SJSA1 (cell line): ENCODE measurements around the gene KLC1. TPM values are rescaled to one million over a fixed set of nuclear protein-coding genes. Genes with fewer than 3 reads are reported as not detected.
"Not testable (repeated sequence)": the region's sequence is repeated elsewhere in the genome, so short reads cannot be mapped to it uniquely, and the experiment has no call there.

ENCODE experiments used
- DNase-seq, 2 experiments: peaks; one replicate each; pipeline ENCODE4 v3.0.0-alpha.2; 2015 to 2020; ENCODE audit warnings: low spot score in 2 of 2, low read depth in 1 of 2
- H3K27ac ChIP-seq: fragments of 250-450 bp; sonication (Bioruptor Pico); 2 replicates; pipeline ENCODE4 v1.5.1; 2020; ENCODE audit warnings: mild to moderate bottlenecking, moderate library complexity
- H3K27me3 ChIP-seq: fragments of 250-450 bp; sonication (Bioruptor Pico); replicated peaks from 2 replicates; pipeline ENCODE4 v1.5.1; 2020; ENCODE audit warnings: mild to moderate bottlenecking, moderate library complexity
- H3K36me3 ChIP-seq: fragments of 250-450 bp; sonication (Bioruptor Pico); 2 replicates; pipeline ENCODE4 v1.5.1; 2020; ENCODE audit warnings: mild to moderate bottlenecking
- H3K4me1 ChIP-seq: fragments of 250-450 bp; sonication (Bioruptor Pico); replicated peaks from 2 replicates; pipeline ENCODE4 v1.6.1; 2021; ENCODE audit warnings: mild to moderate bottlenecking
- H3K4me3 ChIP-seq: fragments of 250-450 bp; sonication (Bioruptor Pico); 2 replicates; pipeline ENCODE4 v1.5.1; 2020; ENCODE audit warnings: mild to moderate bottlenecking
- H3K9me3 ChIP-seq: fragments of 250-450 bp; sonication (Bioruptor Pico); replicated peaks from 2 replicates; pipeline ENCODE4 v1.5.1; 2020; ENCODE audit warnings: mild to moderate bottlenecking
- total RNA-seq: library from RNA; depleted of rRNA; stranded (reverse); fragments of >200 nt; shearing (Covaris generic); gene quantifications from 2 replicates; pipeline ENCODE4 v1.2.3, GENCODE V29; 2014

Gene KLC1
- total RNA-seq, 1 experiment from 2014 or later, result 196 TPM

DNA sequence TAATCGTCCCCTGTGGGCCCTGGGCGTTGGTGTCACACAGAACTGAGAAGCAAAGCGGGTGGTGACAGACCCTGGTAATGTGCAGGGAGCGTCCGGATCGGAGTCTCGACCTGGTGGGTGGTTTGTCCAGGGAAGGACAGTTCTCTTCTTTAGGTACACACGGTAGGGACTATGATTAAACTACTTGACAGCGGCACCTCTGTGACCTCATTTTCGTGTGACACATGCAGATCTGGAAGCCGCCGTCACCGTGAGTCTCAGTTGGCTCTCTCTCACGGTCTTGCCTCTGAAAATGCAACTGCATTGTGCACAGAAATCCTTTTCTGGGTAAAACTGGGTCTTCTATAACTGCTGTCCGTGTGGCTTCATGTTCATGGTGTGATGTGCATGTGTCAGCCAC lies 54.1 kb downstream of the KLC1 start:
- no peaks in the 10 kb centered on the region for H3K4me1 ChIP-seq
- no peaks in the 10 kb centered on the region for H3K27me3 ChIP-seq
- DNase-seq, result no peak
- H3K36me3 ChIP-seq, result peaks cover 92% of the 10 kb centered on the region
- H3K4me3 ChIP-seq, result no peak overlapping the region
- no peak overlapping the region for H3K27ac ChIP-seq
- no peaks in the 10 kb centered on the region for H3K9me3 ChIP-seq

DNA sequence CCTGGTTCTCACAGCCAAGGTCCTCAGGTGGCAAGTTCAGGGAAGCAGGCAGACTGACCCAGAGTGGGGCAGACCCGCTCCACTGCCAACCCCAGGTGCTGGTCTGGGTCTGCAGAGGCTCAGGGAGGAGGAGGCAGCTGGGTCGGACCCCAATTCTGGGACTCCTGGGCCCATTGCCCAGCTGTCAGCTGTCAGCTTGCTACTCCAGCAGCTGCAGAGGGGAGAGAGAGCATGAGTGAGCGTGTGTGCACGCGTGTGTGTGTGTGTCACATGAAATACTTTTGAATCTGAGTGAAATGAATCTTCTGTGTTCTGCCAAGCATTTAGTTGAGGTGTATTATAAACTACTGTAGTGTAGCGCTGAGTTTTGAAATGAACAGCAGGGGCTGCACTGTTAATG lies 55.5 kb downstream of the KLC1 start:
- H3K36me3 ChIP-seq, result peaks cover 94% of the 10 kb centered on the region
- no peak for DNase-seq
- no peaks in the 10 kb centered on the region for H3K9me3 ChIP-seq
- H3K4me1 ChIP-seq, result no peaks in the 10 kb centered on the region
- H3K4me3 ChIP-seq, result no peak overlapping the region
- no peak overlapping the region for H3K27ac ChIP-seq
- H3K27me3 ChIP-seq, result no peaks in the 10 kb centered on the region

DNA sequence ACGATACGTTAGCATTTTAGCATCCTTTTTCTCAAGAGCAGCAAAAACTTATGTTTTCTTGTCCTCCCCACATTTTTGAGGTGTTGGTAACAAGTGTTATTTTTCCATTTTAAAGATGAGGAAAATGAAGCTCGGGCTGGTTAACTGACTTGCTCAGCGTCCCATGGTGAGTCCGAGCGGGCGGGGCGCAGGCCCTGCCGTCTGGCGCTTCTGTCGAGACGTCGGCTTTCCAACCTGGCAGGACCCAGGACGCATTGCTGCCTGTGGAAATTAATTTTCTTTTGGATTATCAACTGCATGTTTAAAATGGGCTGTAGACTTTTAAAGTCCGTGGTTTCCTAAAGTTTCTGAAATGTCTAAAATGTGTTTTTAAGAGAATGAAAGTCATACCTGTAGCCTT lies 55.9 kb downstream of the KLC1 start:
- Histone ChIP-seq H3K36me3 (peaks cover 94% of the 10 kb centered on the region), H3K4me1 (no peaks in the 10 kb centered on the region), H3K9me3 (no peaks in the 10 kb centered on the region), H3K27ac (no peak overlapping the region), H3K27me3 (no peaks in the 10 kb centered on the region), H3K4me3 (no peak overlapping the region)
- DNase-seq, result no peak

DNA sequence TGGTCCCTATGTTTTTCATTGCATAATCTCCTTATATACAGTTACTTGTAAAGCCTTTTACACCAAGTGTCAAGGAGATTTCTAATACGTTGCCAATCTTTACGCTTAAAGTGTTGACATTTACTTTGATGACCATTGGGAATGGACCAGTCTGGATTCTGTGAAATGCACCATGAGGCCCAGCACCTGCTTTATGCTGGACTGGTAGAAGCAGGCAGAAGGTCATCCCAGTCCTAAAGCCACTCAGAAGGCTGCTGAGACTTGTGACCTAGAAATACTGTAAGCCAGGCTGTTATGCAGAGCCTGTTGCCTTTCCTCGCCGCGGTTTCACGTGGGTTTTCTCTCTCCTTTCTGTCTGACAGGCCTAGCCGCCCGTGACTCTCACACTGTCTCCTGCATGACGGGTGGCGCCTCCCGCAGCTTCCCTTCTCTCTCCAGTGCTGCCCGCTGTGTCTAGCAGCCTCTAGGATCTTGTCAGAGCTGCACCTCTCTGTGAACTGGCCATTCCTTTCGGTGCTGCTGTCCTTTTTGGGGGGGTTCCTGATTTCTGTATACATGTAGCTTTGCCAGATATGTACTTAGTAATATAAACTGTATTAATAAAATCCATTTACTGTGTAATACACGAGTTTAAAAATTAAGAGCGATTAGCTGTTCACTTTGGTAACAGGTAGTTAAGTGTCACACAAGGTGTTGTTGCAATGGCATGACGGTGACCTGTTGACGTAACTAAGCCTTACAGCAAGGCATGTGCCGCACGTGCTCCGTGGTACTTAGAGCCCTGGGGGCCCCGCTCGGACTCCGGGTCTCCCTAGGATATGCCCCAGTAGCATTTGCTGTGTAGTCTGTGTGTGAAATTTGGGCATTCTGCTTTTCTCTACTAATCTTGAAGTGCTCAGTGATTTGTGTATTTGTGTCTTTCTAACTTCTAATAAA lies 56.5 kb downstream of the KLC1 start:
- no peak overlapping the region for H3K27ac ChIP-seq
- no peak for DNase-seq
- no peak overlapping the region for H3K4me3 ChIP-seq
- no peaks in the 10 kb centered on the region for H3K4me1 ChIP-seq
- no peaks in the 10 kb centered on the region for H3K9me3 ChIP-seq
- H3K36me3 ChIP-seq, result peaks cover 94% of the 10 kb centered on the region
- H3K27me3 ChIP-seq, result no peaks in the 10 kb centered on the region

DNA sequence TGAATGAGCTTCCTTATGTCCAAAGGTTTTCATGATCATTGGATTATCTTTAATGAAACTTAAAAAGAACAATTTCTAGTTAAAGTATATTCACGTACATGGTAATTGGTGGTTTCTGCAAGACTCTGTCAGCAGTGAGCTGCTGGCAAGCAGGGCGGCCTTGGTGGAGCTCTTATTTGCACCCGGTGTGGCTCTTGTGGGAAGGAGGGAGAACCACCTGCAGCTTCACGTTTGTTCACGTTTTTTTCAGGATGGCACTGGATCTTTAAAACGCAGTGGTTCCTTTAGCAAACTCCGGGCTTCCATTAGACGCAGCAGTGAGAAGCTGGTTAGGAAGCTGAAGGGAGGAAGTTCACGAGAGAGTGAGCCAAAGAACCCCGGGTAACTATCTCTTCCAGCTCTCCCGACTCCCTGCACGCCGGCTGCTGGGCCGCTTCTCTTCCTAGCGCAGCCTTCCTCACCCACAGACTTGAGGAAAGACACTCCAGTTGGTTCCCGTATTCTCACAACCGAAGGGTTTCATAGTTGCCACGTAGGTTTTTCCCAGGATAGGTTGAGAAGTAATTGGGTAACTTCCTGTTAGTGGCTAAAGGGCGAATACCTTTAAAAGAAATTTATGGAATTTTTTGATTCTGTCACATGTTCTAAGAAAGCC lies 57.9 kb downstream of the KLC1 start:
- Histone ChIP-seq H3K4me1 (no peaks in the 10 kb centered on the region), H3K9me3 (no peaks in the 10 kb centered on the region), H3K27me3 (no peaks in the 10 kb centered on the region), H3K4me3 (no peak overlapping the region), H3K27ac (no peak overlapping the region), H3K36me3 (peaks cover 87% of the 10 kb centered on the region)
- DNase-seq, result no peak

DNA sequence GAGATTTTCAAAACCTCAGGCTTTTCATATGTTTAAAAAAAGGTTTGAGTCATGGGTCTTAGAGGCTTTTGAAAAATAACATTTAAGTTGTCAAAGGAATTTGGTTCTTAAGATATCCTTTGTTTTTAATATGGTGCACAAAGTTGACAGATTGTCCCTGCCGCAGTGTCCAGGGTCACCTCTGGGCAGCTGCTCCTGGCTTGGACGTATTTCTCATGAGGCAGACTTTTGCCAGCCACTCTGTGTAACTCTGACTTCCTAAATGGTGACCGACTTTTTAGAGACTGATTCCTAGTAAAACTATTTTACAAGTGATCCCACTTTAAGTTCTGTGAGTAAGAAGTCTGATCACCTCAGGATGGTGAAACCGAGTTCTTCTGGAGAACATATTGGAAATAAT lies 58.7 kb downstream of the KLC1 start:
- no peaks in the 10 kb centered on the region for H3K27me3 ChIP-seq
- no peak for DNase-seq
- peaks cover 91% of the 10 kb centered on the region for H3K36me3 ChIP-seq
- H3K4me1 ChIP-seq, result no peaks in the 10 kb centered on the region
- no peak overlapping the region for H3K4me3 ChIP-seq
- no peak overlapping the region for H3K27ac ChIP-seq
- no peaks in the 10 kb centered on the region for H3K9me3 ChIP-seq

DNA sequence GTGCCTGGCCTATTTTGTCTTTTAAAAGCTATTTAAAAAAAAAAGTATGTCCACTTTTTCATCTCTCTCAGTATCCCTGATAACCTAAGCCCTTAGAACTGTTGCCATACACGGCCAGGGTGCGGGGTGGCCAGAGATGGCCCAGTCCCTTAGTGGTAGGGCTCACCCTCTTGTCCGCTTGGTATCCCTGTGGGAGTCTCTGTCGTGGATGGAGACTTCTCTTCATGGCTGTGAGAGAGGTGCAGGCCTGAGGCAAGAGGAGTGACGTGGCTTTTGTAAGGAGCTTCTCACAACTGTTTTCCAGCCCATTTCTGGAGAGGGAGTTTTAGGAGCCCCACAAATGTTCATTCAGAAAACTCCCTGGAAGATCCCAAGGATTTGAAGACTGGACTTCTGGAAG lies 59.4 kb downstream of the KLC1 start:
- no peak overlapping the region for H3K4me3 ChIP-seq
- no peak for DNase-seq
- H3K27ac ChIP-seq, result no peak overlapping the region
- H3K4me1 ChIP-seq, result no peaks in the 10 kb centered on the region
- peaks cover 91% of the 10 kb centered on the region for H3K36me3 ChIP-seq
- no peaks in the 10 kb centered on the region for H3K9me3 ChIP-seq
- H3K27me3 ChIP-seq, result no peaks in the 10 kb centered on the region

DNA sequence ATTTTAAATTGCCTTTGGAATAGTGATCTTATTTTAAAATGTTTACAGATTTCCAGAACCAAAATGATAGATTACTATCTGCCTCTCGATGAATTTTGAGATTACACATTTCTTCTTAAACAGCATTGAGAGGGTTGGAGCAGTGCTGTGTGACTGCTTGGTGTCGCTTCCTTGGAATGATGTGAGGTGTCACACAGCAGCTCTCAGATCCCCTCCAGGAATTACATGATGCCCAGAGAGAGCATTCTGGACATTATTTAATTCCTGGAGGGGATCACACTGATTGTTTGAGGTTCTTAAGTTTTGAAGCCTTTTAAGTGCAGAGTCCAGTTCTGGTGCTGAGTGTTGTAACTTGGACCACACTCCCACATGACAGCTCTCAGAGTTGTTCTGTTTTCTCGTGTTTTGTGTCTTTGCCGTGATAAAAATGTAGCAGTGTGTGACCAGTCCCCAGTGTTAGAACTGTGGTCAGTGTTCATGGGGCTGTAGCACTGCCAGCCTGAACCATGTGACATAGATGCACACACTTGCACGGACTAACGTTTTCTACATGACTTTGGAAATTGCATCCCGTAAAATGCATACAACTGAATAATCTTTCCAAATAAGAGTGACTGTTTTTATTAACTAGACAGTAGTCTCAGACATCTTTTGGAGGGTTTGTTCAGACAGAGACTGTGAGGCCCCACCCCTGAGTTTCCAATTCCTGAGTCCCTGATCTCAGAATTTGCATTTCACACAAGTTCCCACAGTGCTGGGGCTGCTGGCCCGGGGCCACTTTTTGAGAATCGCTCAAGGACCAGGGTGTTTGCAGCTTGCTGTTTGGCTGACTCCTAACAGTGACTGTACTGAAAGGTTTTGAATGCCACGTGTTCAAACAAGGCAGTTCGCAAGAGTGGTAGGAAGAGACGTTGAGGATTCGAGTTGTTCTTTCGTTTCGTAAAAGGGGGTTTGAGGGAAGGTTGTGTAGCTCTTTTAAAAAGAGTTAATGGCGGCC lies 60.2 kb downstream of the KLC1 start:
- H3K4me3 ChIP-seq, result no peak overlapping the region
- H3K27me3 ChIP-seq, result no peaks in the 10 kb centered on the region
- peaks cover 91% of the 10 kb centered on the region for H3K36me3 ChIP-seq
- no peak for DNase-seq
- no peaks in the 10 kb centered on the region for H3K4me1 ChIP-seq
- H3K27ac ChIP-seq, result no peak overlapping the region
- no peaks in the 10 kb centered on the region for H3K9me3 ChIP-seq

DNA sequence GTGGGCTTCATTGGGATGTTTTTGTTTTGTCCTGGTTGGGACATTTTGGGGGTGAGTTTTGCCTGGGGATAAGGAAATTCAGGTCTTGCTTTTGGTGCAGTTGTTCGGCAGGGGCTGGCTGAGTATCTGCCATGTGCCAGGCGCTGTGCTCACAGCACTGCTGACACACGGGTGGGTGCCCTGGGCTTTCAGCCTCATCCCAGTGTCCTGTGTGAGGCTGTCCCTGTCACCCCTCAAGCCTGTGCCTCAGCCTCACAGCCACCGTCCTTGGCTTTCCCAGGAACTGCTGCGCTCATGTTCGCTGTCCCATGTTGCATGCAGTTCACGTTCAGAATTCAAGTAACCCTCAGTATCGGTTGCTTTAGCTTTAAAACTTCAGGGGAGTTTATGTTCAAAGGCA lies 61.3 kb downstream of the KLC1 start:
- H3K4me3 ChIP-seq, result no peak overlapping the region
- H3K27me3 ChIP-seq, result no peaks in the 10 kb centered on the region
- H3K36me3 ChIP-seq, result peaks cover 87% of the 10 kb centered on the region
- no peak for DNase-seq
- no peaks in the 10 kb centered on the region for H3K9me3 ChIP-seq
- no peaks in the 10 kb centered on the region for H3K4me1 ChIP-seq
- H3K27ac ChIP-seq, result no peak overlapping the region

DNA sequence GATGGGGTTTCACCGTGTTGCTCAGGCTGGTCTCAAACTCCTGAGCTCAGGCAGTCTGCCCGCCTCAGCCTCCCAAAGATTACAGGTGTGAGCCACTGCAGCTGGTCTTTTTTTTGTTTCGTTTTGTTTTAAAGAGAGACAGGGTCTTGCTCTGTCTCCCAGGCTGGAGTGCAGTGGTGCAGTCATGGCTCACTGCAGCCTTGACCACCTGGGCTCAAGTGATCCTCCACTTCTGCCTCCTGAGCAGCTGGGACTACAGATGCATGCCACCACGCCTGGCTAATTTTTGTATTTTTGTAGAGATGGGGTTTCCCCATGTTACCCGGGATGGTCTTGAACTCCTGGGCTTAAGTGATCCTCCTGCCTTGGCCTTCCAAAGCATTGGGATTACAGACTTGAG lies 62.6 kb downstream of the KLC1 start:
- not testable (repeated sequence) for H3K27ac ChIP-seq, H3K4me3 ChIP-seq, H3K27me3 ChIP-seq, H3K4me1 ChIP-seq, DNase-seq, H3K9me3 ChIP-seq
- H3K36me3 ChIP-seq, result peaks cover 82% of the 10 kb centered on the region

DNA sequence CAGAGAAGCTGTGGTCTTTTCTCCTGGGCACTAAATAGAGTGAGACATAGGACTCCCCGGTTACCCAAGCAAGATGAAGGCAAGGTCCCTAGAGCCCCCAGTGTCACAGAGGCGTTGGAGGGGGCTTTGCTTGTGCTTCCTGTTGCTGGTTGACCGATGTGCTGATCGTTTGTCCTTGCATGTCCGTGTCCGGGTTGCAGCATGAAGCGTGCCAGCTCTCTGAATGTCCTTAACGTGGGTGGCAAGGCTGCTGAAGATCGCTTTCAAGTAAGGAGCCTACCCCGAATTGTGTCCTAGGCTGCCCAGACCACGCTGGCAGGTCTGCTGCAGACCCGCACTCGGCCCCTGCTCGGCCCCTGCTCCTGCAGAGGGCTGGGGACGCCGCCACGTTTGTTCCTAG lies 63.1 kb downstream of the KLC1 start:
- H3K4me3 ChIP-seq, result no peak overlapping the region
- no peak overlapping the region for H3K27ac ChIP-seq
- DNase-seq, result no peak
- H3K9me3 ChIP-seq, result no peaks in the 10 kb centered on the region
- no peaks in the 10 kb centered on the region for H3K4me1 ChIP-seq
- H3K27me3 ChIP-seq, result no peaks in the 10 kb centered on the region
- H3K36me3 ChIP-seq, result peaks cover 82% of the 10 kb centered on the region

DNA sequence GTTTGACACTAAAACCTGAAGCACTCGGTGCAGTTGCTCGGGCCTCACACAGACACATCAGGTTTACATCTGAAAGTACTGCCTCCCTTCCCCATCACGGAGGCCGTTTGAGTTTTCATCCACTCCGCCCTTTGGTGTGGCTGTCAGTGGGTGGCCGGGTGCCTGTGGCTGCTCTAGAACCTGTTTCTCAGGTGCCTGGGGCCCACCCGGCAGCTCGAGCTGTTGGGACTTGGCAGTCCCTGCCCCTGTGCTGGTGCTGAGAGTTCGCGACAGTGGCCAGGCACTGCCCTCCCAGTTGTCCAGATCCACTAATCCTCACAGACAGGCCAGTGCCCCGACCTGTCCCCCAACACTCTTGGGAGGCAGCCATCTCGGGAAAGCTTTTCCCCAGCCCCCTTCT lies 63.9 kb downstream of the KLC1 start:
- Histone ChIP-seq H3K4me3 (no peak overlapping the region), H3K9me3 (no peaks in the 10 kb centered on the region), H3K36me3 (peaks cover 82% of the 10 kb centered on the region), H3K4me1 (no peaks in the 10 kb centered on the region), H3K27me3 (no peaks in the 10 kb centered on the region), H3K27ac (no peak overlapping the region)
- DNase-seq, result peak in 1 of 2 experiments; percentile 37

DNA sequence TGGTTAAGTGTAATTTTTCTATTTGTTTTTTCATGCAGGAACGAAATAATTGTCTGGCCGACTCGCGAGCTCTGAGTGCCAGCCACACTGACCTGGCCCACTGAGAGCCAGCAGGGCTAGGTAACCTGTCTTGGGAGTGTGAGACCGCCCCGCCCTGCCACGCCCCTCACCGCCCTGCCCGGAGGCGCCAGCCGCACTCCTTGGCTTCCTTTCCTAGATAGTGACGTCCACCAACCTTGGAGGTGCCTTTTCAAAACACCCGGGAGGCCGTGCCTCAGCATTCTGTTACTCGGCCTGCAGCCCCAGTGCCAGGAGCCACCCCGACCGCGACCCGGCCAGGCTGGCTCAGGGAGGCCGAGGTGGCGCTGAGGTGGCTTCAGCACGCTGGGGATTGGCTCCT lies 64.5 kb downstream of the KLC1 start:
- no peak overlapping the region for H3K27ac ChIP-seq
- H3K36me3 ChIP-seq, result peaks cover 82% of the 10 kb centered on the region
- H3K4me3 ChIP-seq, result no peak overlapping the region
- no peaks in the 10 kb centered on the region for H3K9me3 ChIP-seq
- no peaks in the 10 kb centered on the region for H3K4me1 ChIP-seq
- H3K27me3 ChIP-seq, result no peaks in the 10 kb centered on the region
- no peak for DNase-seq
